GM15510 (cell line): ENCODE results near the gene RPL3.

Experiments
- POLR2A ChIP-seq: IDR thresholded peaks from 3 replicates; pipeline ENCODE4 v1.6.1; 2011; ENCODE audit warnings: borderline replicate concordance; ENCODE audit not compliant: insufficient read length; ENCODE audit errors: extremely low read depth

Gene RPL3

GRCh38 chr22:39325392-39325932, 6.0 kb upstream of the RPL3 start:
- no peak for TF ChIP-seq POLR2A

- TF ChIP-seq POLR2A = no peak
These were observed 728 bp downstream of the RPL3 start for GRCh38 chr22:39318507-39319283.

- no peak for TF ChIP-seq POLR2A
These were observed 1.5 kb downstream of the RPL3 start for GRCh38 chr22:39317775-39318506.

GRCh38 chr22:39317084-39317774, 2.2 kb downstream of the RPL3 start:
- TF ChIP-seq POLR2A = no peak

GRCh38 chr22:39316440-39317083, 2.9 kb downstream of the RPL3 start:
- peak; percentile 18 for TF ChIP-seq POLR2A

DNA sequence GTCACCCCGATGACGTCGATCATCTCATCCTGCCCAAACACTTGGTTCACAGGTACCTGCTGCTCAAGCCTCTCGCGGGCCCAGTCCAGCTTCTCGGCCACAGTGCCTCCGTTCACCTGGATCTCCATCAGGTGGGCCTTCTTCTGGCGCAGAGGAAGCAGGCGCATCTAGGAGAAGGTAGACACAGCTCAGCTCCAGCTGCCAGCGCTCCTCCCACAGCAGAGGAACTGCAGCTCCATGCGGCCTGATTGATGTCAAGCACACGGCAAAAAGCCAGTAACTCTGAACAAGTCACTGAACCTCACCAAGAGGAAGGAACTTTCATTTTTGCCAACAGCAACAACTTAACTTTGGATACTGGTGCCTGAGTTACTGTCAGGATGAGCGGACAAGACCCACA, 4.0 kb downstream of the RPL3 start:
- no peak for TF ChIP-seq POLR2A

GRCh38 chr22:39314251-39314971, 5.0 kb downstream of the RPL3 start:
- peak; percentile 38 for TF ChIP-seq POLR2A

- no peak for TF ChIP-seq POLR2A
These were observed 6.0 kb downstream of the RPL3 start for GRCh38 chr22:39313258-39314001.

DNA sequence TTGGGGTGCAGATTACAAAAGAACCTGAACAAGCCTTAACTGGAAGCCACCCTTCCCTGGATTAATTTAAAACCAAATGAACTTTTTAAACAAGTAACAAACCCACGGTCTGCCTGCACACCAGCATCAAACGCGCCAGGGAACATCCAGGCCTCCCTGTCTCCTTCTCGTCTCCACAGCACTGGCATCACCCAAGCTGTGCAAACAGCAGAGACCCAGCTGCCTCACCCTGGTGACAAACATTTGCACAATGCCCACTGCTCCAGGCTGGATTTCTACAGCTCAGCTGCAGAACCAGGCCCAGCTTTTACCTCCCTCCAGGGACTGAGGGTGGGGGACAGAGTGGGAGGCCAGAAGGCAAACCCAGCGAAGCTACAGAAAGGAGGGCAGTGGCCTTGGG, 7.0 kb downstream of the RPL3 start:
- no peak for TF ChIP-seq POLR2A

GRCh38 chr22:39311592-39312400, 7.6 kb downstream of the RPL3 start:
- TF ChIP-seq POLR2A = peak; percentile 7

DNA sequence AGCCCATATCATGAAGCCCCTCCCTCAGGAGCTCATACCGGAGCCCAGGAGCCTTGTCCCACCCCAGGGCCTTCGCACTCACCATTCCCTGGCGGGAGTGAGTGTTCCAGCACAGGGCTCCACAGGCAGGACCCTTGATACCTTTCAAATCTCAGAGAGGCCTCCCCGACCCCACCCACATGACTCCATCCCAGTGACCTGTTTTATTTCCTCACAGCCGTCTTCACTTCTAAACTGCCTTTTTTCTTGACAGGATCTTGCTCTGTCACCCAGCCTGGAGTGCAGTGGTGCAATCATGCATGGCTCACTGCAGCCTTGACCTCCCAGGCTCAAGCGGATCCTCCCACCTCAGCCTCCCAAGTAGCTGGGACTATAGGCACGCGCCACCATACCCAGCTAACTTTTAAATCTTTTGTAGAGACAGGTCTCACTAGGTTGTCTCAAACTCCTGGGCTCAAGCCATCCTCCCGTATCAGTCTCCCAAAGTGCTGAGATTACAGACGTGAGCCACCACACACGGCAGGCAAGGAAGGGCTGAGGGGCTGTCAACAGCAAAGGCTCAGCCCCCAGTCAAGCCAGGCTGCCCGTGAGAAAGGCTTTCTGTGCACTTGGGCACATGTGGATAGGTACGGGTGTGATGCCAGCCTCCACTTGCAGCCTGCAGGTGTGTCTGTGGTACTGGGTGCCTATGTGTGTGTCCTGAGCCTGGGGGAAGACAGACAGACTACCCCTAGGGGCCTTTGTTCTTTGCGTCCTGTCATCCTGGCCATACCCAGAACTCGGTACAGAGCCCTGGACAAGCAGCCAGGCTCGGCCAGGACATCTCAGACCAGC, 9.3 kb downstream of the RPL3 start:
- TF ChIP-seq POLR2A = no peak

- no peak for TF ChIP-seq POLR2A
These were observed 10.0 kb downstream of the RPL3 start for GRCh38 chr22:39309364-39309861.
